ENCODE measurements around the gene OR2G6.
"Not testable (repeated sequence)": the region's sequence is repeated elsewhere in the genome, so short reads cannot be mapped to it uniquely, and the experiment has no call there.

The OR2G6 gene

DNA sequence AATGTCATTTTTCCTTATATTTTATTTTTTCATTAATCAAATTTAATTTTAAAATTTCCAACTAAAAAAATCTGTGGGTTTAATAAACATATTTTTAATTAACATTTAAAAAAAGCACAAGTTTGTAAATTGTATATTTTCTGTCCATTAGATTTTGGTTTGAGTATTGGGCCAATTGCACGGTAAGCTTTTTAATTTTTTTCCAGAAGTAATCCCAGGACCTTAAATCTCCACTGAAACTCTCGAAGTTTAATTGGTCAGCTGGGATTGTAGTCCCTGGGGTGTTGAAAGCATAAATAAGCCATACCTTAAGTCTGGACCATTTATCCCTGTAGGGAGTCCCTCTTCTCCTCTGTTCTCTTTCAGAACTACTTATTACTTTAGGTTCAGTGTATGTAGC lies at the start of gene OR2G6:
Gene OR2G6, plus strand, starts transcription at position 301 of the 400 bp plus-strand sequence. CDS start 13,574 bp downstream, outside the sequence.
- DNase-seq (ENCODE audit: low read depth, low spot score) = not testable (repeated sequence)

DNA sequence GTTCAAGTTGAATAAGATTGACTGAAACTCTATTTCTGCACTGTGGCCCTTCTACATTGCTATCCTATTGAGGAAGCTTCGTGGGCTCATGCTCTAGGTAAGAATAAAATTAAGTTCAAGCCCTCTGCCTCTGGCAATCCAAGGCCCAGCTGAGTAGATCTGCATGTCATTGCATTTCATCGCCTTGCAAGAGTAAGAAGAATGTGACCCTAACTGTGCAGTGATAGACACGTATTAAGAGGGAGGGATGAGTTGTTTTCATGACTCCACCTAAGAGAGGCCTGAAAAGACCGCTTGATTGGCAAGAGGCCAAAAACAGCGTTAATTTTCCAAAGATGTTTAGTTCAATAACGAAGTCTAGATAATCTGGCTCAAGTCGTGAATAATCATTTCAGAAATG lies 48.8 kb upstream of the OR2G6 start:
- DNase-seq (ENCODE audit: low read depth, low spot score) = not testable (repeated sequence)

- DNase-seq (ENCODE audit: low read depth, low spot score) = no peak
Measured at GRCh38 chr1:248471154-248471553, 36.7 kb upstream of the OR2G6 start.

DNA sequence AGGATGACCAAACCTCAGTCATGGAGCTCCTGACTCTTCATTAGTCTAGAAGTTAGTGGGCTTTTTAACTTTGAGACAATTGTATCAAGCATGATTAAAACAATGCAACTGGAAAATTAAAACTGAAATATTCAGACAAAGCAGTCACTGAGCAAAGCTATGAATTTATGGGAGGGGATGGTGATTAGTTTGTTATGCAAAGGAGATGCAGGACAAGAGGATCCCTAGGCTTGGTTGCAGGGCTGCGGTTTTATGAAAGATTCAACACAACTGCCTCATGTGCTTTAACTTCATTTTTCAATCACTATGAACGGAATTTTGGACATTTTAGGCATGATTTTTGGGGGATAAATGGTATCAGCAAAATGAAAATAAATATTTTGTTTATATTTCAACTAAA lies 35.8 kb upstream of the OR2G6 start:
- not testable (repeated sequence) for DNase-seq (ENCODE audit: low read depth, low spot score)

DNA sequence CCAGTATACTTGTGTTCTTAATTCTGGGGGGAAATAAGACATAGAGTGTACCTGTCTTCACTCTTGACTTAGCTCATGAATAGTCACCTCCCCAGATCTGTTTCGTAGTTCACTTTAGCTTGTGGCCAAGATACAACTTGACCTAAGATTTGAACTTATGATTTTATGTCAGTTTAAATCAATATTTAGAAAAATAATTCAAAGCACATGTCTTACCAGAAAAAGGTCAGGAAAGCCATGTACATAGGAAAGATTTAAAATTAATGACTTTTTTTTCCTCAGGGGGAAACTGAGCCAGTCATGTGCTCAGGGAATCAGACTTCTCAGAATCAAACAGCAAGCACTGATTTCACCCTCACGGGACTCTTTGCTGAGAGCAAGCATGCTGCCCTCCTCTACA lies 34.8 kb upstream of the OR2G6 start, which contains the start of gene OR2T3:
Gene OR2T3, plus strand, starts transcription at position 301 of the 400 bp plus-strand sequence. Its CDS starts 0 bp downstream, at position 301.
- DNase-seq (ENCODE audit: low read depth, low spot score) = not testable (repeated sequence)

- not testable (repeated sequence) for DNase-seq (ENCODE audit: low read depth, low spot score)
Measured at GRCh38 chr1:248475660-248476059, 32.2 kb upstream of the OR2G6 start.

GRCh38 chr1:248481686-248482579 lies 25.9 kb upstream of the OR2G6 start:
- not testable (repeated sequence) for DNase-seq (ENCODE audit: low read depth, low spot score)

- not testable (repeated sequence) for DNase-seq (ENCODE audit: low read depth, low spot score)
Measured at GRCh38 chr1:248488289-248488688, 19.6 kb upstream of the OR2G6 start, which contains the start of gene OR2T5. OR2T5 (plus strand) TSS chr1:248488589; CDS start chr1:248488589, 0 bp downstream.

DNA sequence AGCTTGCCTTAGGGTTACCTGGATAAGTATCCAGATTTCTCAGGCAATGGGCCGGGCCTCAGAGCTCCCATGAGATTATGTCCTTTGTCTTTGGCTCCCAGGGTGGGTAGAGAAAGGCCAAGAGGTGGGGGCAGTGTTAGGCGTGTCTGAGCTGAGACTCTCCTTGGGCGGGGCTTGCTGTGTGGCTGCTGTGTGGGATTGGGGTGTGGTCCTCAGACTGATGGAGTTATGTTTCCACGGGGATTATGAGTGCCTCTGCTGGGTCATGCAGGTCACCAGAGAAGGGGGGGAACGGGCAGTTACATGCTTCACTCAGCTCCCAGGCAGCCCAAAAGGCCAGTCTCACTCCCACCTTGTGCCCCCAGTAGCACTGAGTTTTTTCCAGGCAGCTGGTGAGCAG lies 11.2 kb upstream of the OR2G6 start:
- not testable (repeated sequence) for DNase-seq (ENCODE audit: low read depth, low spot score)

DNA sequence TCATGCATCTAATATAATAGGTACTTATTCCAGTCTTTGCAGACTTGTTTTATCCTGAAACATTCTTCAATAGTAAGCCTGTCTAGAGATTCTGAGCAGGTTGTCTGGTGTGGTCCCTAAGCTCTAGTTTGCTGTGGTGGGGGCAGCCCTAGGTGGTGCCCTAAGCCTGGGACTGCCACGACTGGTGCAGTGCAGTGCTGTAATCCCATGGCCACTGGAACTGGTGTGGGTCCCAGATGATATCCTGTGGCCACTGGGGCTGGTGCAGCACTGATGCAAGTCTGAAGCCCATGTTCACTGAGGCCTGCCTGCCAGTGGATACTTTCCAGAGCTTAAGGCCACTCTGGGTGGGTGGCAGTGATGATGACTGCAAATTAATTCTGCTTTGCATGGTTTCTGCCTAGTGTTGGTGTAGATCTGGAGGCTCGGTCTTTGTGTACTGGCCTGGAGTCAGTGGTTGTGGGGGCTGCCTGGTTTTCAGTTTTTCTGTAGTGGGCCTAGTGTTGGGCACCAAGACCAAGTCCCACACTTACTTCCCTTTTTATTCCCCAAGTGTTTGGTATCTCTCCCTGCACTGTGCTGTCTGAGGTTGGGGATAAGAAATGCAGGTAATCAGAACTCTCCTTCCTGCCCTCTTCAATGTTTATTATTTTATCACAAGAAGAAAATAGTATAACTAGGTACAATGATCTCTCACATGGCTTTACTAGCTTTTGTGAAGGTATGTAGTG lies 7.4 kb upstream of the OR2G6 start:
- DNase-seq (ENCODE audit: low read depth, low spot score) = not testable (repeated sequence)

DNA sequence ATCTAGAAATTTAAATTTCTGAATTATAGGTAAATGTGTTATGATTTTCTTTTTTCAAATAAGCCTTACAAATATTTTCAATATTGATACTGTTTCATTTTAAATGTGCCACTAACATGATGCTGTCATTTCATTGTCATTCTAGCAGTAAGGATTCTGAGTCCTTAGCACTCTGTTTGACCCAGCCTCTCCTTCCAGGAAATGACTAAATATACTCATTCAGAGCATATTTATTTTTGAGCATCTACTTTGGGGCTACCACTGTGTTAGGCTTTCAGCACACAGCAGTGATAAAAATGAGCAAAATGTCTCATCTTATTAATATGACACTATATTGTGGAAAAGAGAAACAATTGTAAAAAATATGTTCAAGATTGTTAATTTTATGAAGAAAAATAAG lies 2.3 kb downstream of the OR2G6 start:
- not testable (repeated sequence) for DNase-seq (ENCODE audit: low read depth, low spot score)

GRCh38 chr1:248521856-248522255 lies 14.0 kb downstream of the OR2G6 start:
- no peak for DNase-seq (ENCODE audit: low read depth, low spot score)

- not testable (repeated sequence) for DNase-seq (ENCODE audit: low read depth, low spot score)
Measured at GRCh38 chr1:248537449-248537848, 29.6 kb downstream of the OR2G6 start.

DNA sequence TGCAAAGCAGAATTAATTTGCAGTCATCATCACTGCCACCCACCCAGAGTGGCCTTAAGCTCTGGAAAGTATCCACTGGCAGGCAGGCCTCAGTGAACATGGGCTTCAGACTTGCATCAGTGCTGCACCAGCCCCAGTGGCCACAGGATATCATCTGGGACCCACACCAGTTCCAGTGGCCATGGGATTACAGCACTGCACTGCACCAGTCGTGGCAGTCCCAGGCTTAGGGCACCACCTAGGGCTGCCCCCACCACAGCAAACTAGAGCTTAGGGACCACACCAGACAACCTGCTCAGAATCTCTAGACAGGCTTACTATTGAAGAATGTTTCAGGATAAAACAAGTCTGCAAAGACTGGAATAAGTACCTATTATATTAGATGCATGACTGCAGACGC lies 39.5 kb downstream of the OR2G6 start:
- not testable (repeated sequence) for DNase-seq (ENCODE audit: low read depth, low spot score)

DNA sequence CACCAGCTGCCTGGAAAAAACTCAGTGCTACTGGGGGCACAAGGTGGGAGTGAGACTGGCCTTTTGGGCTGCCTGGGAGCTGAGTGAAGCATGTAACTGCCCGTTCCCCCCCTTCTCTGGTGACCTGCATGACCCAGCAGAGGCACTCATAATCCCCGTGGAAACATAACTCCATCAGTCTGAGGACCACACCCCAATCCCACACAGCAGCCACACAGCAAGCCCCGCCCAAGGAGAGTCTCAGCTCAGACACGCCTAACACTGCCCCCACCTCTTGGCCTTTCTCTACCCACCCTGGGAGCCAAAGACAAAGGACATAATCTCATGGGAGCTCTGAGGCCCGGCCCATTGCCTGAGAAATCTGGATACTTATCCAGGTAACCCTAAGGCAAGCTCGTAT lies 43.2 kb downstream of the OR2G6 start:
- DNase-seq (ENCODE audit: low read depth, low spot score) = not testable (repeated sequence)

DNA sequence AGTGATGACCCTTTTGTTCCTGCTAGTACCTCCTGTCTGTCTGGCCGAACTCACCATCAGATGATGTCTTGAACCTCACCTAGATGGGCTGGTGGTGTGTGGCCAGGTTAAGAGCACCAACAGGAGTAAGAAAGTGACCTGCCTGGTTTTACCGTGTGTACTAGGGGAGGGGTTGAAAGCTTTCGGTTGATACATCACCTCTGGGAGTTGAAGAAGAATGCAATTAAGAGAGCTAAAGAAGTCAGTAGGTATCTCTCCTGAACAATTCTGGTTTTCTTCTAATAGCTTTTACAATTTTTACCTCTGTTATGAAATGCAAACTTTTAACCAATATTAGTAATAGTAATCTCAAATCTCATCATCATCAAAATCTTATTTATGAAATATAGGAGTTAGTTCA lies 54.8 kb downstream of the OR2G6 start, which contains the start of gene OR2T29:
Gene OR2T29, minus strand, starts transcription at position 101 of the 400 bp plus-strand sequence. CDS start 3,281 bp downstream, outside the sequence.
- DNase-seq (ENCODE audit: low read depth, low spot score) = not testable (repeated sequence)

DNA sequence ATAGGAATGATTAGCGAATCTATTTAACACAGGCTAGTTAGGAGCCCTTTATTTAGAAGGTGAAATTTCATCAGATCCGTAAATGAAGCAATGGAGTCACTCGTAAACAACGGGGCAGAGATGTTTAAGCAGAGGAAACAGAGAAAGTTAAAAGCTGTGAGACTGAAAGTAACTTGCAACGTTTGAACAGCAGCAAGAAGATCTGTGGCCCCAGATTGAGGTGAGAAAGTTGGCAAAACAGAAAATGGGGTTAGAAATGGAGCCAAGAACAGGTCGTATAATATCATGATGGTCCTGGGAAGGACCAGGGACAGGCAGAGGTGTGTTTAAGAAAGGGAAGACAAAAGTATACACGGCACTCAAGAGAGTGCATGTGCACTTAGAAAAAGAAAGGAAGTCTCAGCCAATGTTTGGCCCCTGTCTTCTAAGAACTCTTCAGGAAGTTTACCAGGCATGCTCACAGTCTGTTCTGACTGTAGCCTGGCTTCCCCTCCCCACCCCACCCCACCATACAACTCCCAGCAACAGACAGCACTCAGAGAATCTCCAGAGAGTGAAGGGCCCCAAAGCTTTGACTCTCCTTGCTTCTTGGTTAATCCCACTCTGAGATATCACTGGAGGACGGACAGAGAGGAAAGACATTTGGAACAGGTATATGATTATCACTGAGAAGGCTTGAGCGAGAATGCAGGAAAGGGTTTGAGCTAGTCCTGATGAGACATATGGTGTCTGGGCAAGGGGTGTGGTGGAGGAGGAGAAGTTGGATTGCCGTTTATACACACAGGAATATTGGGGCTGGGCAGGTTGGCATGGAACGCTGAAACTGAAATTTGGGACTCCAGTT lies 57.9 kb downstream of the OR2G6 start:
- not testable (repeated sequence) for DNase-seq (ENCODE audit: low read depth, low spot score)

DNA sequence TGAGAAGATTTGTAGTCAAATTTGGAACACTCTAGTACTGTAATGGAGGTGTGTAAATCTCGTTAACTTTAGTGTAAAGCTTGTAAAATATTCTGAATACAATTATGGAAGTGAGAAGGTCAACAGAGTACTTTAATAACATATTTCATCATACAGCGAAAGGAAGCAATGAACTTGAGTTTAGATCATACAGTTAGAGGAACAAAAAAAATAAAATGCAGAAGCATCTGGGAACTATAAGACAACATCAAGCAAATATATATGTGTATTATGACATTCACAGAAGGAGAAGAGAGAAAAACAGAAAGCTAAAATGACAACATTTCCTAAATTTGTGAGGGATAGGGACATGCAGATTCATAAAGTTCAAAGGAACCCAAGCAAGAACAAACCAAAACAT lies 61.2 kb downstream of the OR2G6 start:
- not testable (repeated sequence) for DNase-seq (ENCODE audit: low read depth, low spot score)

DNA sequence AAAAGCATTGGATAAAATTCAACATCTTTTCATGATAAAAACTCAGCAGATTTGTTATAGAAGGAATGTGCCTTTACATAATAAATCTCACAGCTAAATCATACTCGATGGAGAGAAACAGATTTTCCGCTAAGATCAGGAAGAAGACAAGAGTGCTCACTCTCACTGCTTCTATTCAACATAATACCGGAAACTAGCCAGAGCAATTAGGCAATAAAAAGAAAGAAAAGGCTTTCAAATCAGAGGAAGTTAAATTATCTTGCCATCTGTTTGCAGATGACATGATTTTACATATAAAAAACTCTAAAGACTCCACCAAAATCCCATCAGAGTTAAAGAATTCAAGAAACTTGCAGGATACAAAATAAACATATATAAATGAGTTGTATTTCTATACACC lies 62.9 kb downstream of the OR2G6 start:
- not testable (repeated sequence) for DNase-seq (ENCODE audit: low read depth, low spot score)

DNA sequence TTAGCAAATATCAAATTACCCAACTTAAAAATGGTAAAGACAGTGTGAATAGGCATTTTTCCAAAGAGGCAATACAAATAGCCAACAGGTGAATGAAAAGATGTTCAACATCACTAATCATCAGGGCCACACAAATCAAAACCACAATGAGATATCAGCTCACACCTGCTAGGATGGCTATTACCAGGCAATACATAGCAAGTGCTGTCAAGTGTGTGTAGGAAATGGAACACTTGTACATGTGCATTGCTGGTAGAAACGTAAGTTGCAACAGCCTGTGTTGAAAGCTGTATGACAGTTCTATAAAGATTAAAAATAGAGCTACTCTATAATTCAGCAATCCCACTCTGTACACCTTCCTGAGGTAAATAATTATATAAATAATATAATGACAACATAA lies 64.2 kb downstream of the OR2G6 start:
- DNase-seq (ENCODE audit: low read depth, low spot score) = not testable (repeated sequence)

GRCh38 chr1:248573856-248574255 lies 66.0 kb downstream of the OR2G6 start:
- DNase-seq (ENCODE audit: low read depth, low spot score) = not testable (repeated sequence)

Measured in smooth muscle cell of the brain vasculature (primary cell).